Thyroid gland (tissue), 4 donors: ENCODE results near the gene CBFA2T2.

Experiments used
- CTCF ChIP-seq, 6 experiments: fragments of 200-600 bp in 3 of 6; fragments of 450-650 bp in 3 of 6; sonication (generic) in 3 of 6; IDR thresholded peaks; one replicate each; pipeline ENCODE4 v1.5.1; 2016 to 2019; ENCODE audit warnings: antibody characterized with exemption in 6 of 6, mild to moderate bottlenecking in 2 of 6, inconsistent platforms in 1 of 6, moderate library complexity in 1 of 6
- POLR2A ChIP-seq, 2 donors: fragments of 450-650 bp; IDR thresholded peaks; one replicate each; pipeline ENCODE4 v1.6.1; 2017; ENCODE audit warnings: antibody characterized with exemption in 2 of 2, mild to moderate bottlenecking in 2 of 2, moderate library complexity in 1 of 2

GRCh38 chr20:33561692-33562601 is 72.1 kb downstream of the CBFA2T2 start:
- no peak for TF ChIP-seq CTCF (IDR thresholded peaks at IDR 0.05)
- no peak for TF ChIP-seq POLR2A (IDR thresholded peaks at IDR 0.05)
